H9 (cell line): Measurements from ENCODE around the gene ARHGAP15. TPM values are rescaled to one million over a fixed set of nuclear protein-coding genes. Genes with fewer than 3 reads are reported as not detected.

ENCODE experiments used
- DNase-seq: peaks from one replicate; pipeline ENCODE4 v3.0.0-alpha.2; 2017
- H2AFZ ChIP-seq: one replicate; pipeline ENCODE4 v1.6.1; 2013; ENCODE audit warnings: mild to moderate bottlenecking, low read length, control low read depth, moderate library complexity
- H2AK5ac ChIP-seq: 2 replicates; pipeline ENCODE4 v1.6.1; 2013; ENCODE audit warnings: low read length, control low read depth, mixed read lengths; ENCODE audit not compliant: insufficient read length
- H2BK120ac ChIP-seq: one replicate; pipeline ENCODE4 v1.6.1; 2013; ENCODE audit warnings: low read depth, mild to moderate bottlenecking, low read length, control low read depth, inconsistent platforms; ENCODE audit not compliant: poor library complexity, severe bottlenecking
- H2BK12ac ChIP-seq: 2 replicates; pipeline ENCODE4 v1.6.1; 2013; ENCODE audit warnings: low read length, control low read depth, mixed read lengths, low read depth; ENCODE audit not compliant: insufficient read length
- H2BK15ac ChIP-seq: 2 replicates; pipeline ENCODE4 v1.6.1; 2013; ENCODE audit warnings: low read depth, low read length, control low read depth
- H2BK20ac ChIP-seq: one replicate; pipeline ENCODE4 v1.6.1; 2013; ENCODE audit warnings: low read depth, mild to moderate bottlenecking, low read length, control low read depth, inconsistent platforms; ENCODE audit not compliant: poor library complexity, severe bottlenecking
- H2BK5ac ChIP-seq: 2 replicates; pipeline ENCODE4 v1.6.1; 2013; ENCODE audit warnings: low read length, control low read depth, mixed read lengths; ENCODE audit not compliant: insufficient read length
- H3K14ac ChIP-seq: 2 replicates; pipeline ENCODE4 v1.6.1; 2013; ENCODE audit warnings: low read length, control low read depth; ENCODE audit not compliant: insufficient read depth
- H3K18ac ChIP-seq: 2 replicates; pipeline ENCODE4 v1.6.1; 2013; ENCODE audit warnings: low read depth, mild to moderate bottlenecking, mixed read lengths, low read length, control low read depth; ENCODE audit not compliant: insufficient read length
- H3K23ac ChIP-seq: 2 replicates; pipeline ENCODE4 v1.6.1; 2013; ENCODE audit warnings: low read length, control low read depth, mixed read lengths, low read depth; ENCODE audit not compliant: insufficient read length
- H3K23me2 ChIP-seq: 2 replicates; pipeline ENCODE4 v1.6.1; 2013; ENCODE audit warnings: low read depth, mild to moderate bottlenecking, mixed read lengths, low read length, control low read depth; ENCODE audit not compliant: insufficient read length, poor library complexity, severe bottlenecking
- H3K27ac ChIP-seq: 2 replicates; pipeline ENCODE4 v1.5.1; 2013; ENCODE audit warnings: low read length, control low read depth, mixed read lengths, low read depth; ENCODE audit not compliant: insufficient read length
- H3K27me3 ChIP-seq: 2 replicates; pipeline ENCODE4 v1.6.1; 2013; ENCODE audit warnings: low read length, control low read depth, inconsistent platforms; ENCODE audit not compliant: insufficient read depth
- H3K4ac ChIP-seq: 2 replicates; pipeline ENCODE4 v1.6.1; 2013; ENCODE audit warnings: low read depth, mild to moderate bottlenecking, control low read depth, inconsistent platforms, low read length, moderate library complexity
- H3K4me1 ChIP-seq: 2 replicates; pipeline ENCODE4 v1.6.1; 2013; ENCODE audit warnings: low read length, control low read depth, inconsistent platforms; ENCODE audit not compliant: insufficient read depth
- H3K4me2 ChIP-seq: 2 replicates; pipeline ENCODE4 v1.6.1; 2013; ENCODE audit warnings: low read length, control low read depth, mixed read lengths; ENCODE audit not compliant: insufficient read length, insufficient read depth
- H3K56ac ChIP-seq: 2 replicates; pipeline ENCODE4 v1.6.1; 2013; ENCODE audit warnings: low read depth, mild to moderate bottlenecking, mixed read lengths, low read length, control low read depth; ENCODE audit not compliant: insufficient read length
- H3K79me1 ChIP-seq: 2 replicates; pipeline ENCODE4 v1.6.1; 2013; ENCODE audit warnings: low read depth, mild to moderate bottlenecking, moderate library complexity, low read length, control low read depth, inconsistent platforms; ENCODE audit not compliant: insufficient read depth, poor library complexity, severe bottlenecking
- H3K79me2 ChIP-seq: 2 replicates; pipeline ENCODE4 v1.6.1; 2013; ENCODE audit warnings: low read length, control low read depth, inconsistent platforms; ENCODE audit not compliant: insufficient read depth
- H3K9ac ChIP-seq: 2 replicates; pipeline ENCODE4 v1.6.1; 2013; ENCODE audit warnings: low read length, control low read depth, mixed read lengths; ENCODE audit not compliant: insufficient read length; ENCODE audit errors: extremely low read depth
- H3K9me3 ChIP-seq: one replicate; pipeline ENCODE4 v1.6.1; 2013; ENCODE audit warnings: low read depth, low read length, inconsistent platforms; ENCODE audit not compliant: control insufficient read depth
- H3T11ph ChIP-seq: one replicate; pipeline ENCODE4 v1.6.1; 2013; ENCODE audit warnings: mild to moderate bottlenecking, low read length, control low read depth, inconsistent platforms
- H4K20me1 ChIP-seq: one replicate; pipeline ENCODE4 v1.6.1; 2013; ENCODE audit not compliant: control insufficient read depth, insufficient read length, insufficient read depth
- H4K5ac ChIP-seq: 2 replicates; pipeline ENCODE4 v1.6.1; 2013; ENCODE audit warnings: low read depth, mild to moderate bottlenecking, mixed read lengths, low read length, control low read depth; ENCODE audit not compliant: insufficient read length
- H4K8ac ChIP-seq: replicated peaks from 2 replicates; pipeline ENCODE4 v1.6.1; 2013; ENCODE audit warnings: low read length, control low read depth, mixed read lengths, low read depth; ENCODE audit not compliant: insufficient read length
- H4K91ac ChIP-seq: 2 replicates; pipeline ENCODE4 v1.6.1; 2013; ENCODE audit warnings: low read depth, mild to moderate bottlenecking, moderate library complexity, mixed read lengths, low read length, control low read depth; ENCODE audit not compliant: insufficient read length
- H3K27ac Mint-ChIP-seq, 3 experiments: 2 replicates in 2 of 3; 3 replicates in 1 of 3; pipeline ENCODE4 v1.8.0; 2020 to 2021; ENCODE audit warnings: mixed read lengths in 3 of 3, mild to moderate bottlenecking in 1 of 3, moderate library complexity in 1 of 3
- H3K27me3 Mint-ChIP-seq: 2 replicates; pipeline ENCODE4 v1.8.0; 2021; ENCODE audit warnings: low read depth, mild to moderate bottlenecking, moderate library complexity, mixed read lengths
- H3K36me3 Mint-ChIP-seq, 3 experiments: 2 replicates in 2 of 3; 3 replicates in 1 of 3; pipeline ENCODE4 v1.8.0; 2020 to 2021; ENCODE audit warnings: low read depth in 3 of 3, mixed read lengths in 3 of 3; ENCODE audit not compliant: insufficient read depth in 1 of 3
- H3K4me1 Mint-ChIP-seq, 2 experiments: 2 replicates each; pipeline ENCODE4 v1.8.0; 2020; ENCODE audit warnings: mixed read lengths in 2 of 2
- H3K4me3 Mint-ChIP-seq, 2 experiments: 2 replicates in 1 of 2; 3 replicates in 1 of 2; pipeline ENCODE4 v1.8.0; 2020 to 2021; ENCODE audit warnings: mild to moderate bottlenecking in 2 of 2, mixed read lengths in 2 of 2, moderate library complexity in 1 of 2
- H3K9me3 Mint-ChIP-seq, 2 experiments: 2 replicates in 1 of 2; 3 replicates in 1 of 2; pipeline ENCODE4 v1.8.0; 2020; ENCODE audit warnings: mild to moderate bottlenecking in 2 of 2, mixed read lengths in 2 of 2, moderate library complexity in 1 of 2
- CTCF ChIP-seq: fragments of 200-600 bp; sonication (generic); conservative IDR thresholded peaks from 3 replicates; pipeline ENCODE4 v1.8.0; 2021; ENCODE audit warnings: antibody characterized with exemption, mild to moderate bottlenecking
- WGBS: extraction: QIAGEN DNeasy Blood & Tissue Kit; methylation state at CpG from one replicate; pipeline ENCODE4 v1.1.7; 2013; ENCODE audit warnings: missing lambda C conversion rate, low lambda C conversion rate, mixed read lengths; ENCODE audit not compliant: insufficient read length; ENCODE audit errors: extremely low coverage; 5-methylcytosine and 5-hydroxymethylcytosine counted together
- total RNA-seq: library from RNA; stranded (reverse); gene quantifications from 2 replicates; pipeline ENCODE4 v1.2.1, GENCODE V29; 2021

The ARHGAP15 gene
- total RNA-seq, 1 experiment from 2014 or later, result not detected

GRCh38 chr2:143792602-143793001 is 663.4 kb downstream of the ARHGAP15 start:
- no CpG with 5 or more reads among the region's 4 CpGs for WGBS
- no peaks in the 10 kb centered on the region for H3K79me2 ChIP-seq
- no peak for DNase-seq

More at GRCh38 chr2:143792602-143793001, 663.4 kb downstream of the ARHGAP15 start:
- H2AFZ ChIP-seq, result no peak overlapping the region
- no peak overlapping the region for H2AK5ac ChIP-seq
- H3K9me3 Mint-ChIP-seq, result peaks cover 0 to 2% of the 10 kb centered on the region in 2 experiments; a peak in 1 of 5 replicates
- H3T11ph ChIP-seq, result no peak overlapping the region
- H3K4me3 Mint-ChIP-seq, result no peak overlapping the region
- no peak overlapping the region for H2BK20ac ChIP-seq
- no peak overlapping the region for H3K9ac ChIP-seq
- no peaks in the 10 kb centered on the region for H3K9me3 ChIP-seq
- no peaks in the 10 kb centered on the region for H3K23me2 ChIP-seq
- peaks cover 0 to 1% (median 0%) of the 10 kb centered on the region in 3 experiments; a peak in 1 of 7 replicates for H3K36me3 Mint-ChIP-seq
- H2BK12ac ChIP-seq, result no peak overlapping the region
- H3K4me1 Mint-ChIP-seq, result peaks cover 18 to 19% of the 10 kb centered on the region in 2 experiments
- no peak overlapping the region for H3K4ac ChIP-seq
- H2BK15ac ChIP-seq, result no peak overlapping the region
- H3K4me2 ChIP-seq, result no peak overlapping the region
- no peak for TF ChIP-seq CTCF
- no peaks in the 10 kb centered on the region for H3K4me1 ChIP-seq
- H3K79me1 ChIP-seq, result no peaks in the 10 kb centered on the region
- H4K20me1 ChIP-seq, result no peaks in the 10 kb centered on the region
- no peak overlapping the region for H2BK5ac ChIP-seq
- no peak overlapping the region for H2BK120ac ChIP-seq
- no peaks in the 10 kb centered on the region for H3K27me3 ChIP-seq
- no peak overlapping the region for H4K5ac ChIP-seq
- H4K8ac ChIP-seq, result no peak overlapping the region
- no peak overlapping the region for H3K27ac Mint-ChIP-seq
- no peak overlapping the region for H3K23ac ChIP-seq
- H4K91ac ChIP-seq, result no peak overlapping the region
- H3K56ac ChIP-seq, result no peak overlapping the region
- no peaks in the 10 kb centered on the region for H3K27me3 Mint-ChIP-seq
- H3K14ac ChIP-seq, result no peak overlapping the region
- H3K27ac ChIP-seq, result no peak overlapping the region
- no peak overlapping the region for H3K18ac ChIP-seq
